Activated CD8-positive, alpha-beta memory T cell treated with anti-CD3 and anti-CD28 coated beads for 48 hours (primary cell): ENCODE measurements around the gene RBBP4.
"Not testable (repeated sequence)": the region's sequence is repeated elsewhere in the genome, so short reads cannot be mapped to it uniquely, and the experiment has no call there.

ENCODE experiments used
- DNase-seq, 3 experiments: peaks; one replicate each; pipeline ENCODE4 v3.0.0-alpha.2; 2020; ENCODE audit warnings: low read depth in 2 of 3, low spot score in 2 of 3

The RBBP4 gene

DNA sequence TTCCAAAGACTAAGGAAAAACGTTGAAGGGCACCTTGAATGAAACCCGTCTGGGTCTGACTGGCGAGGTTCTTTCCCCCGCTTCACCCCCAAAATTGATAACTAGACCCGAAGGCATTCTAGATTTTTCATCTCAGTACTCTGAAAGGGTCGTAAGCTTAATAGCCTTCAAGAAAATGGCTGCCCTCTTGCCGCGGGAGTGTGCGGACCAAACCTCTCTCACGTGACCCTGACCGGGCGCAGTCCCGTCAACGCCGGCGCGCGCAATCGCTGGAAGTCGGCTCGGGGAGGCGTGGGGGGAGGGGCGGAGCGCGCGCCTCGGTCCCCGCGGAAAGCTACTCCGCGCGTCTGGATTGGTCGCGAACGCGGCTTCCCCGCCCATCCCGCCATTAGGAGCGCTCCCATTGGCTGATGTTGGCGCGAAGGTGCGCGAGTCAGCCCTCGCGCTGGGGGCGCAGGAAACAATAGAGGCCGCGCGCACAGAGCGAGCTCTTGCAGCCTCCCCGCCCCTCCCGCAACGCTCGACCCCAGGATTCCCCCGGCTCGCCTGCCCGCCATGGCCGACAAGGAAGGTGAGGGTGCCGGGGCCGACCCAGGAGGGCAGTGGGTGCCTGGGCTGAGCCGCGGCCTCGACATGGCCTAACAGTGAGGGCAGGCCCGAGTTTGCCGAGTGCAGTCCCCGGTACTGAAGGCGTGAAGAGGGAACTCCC is at the start of gene RBBP4:
Gene RBBP4, plus strand, starts transcription at position 457 of the 709 bp plus-strand sequence. Its CDS starts 99 bp downstream, at position 556.
- DNase-seq: peak; percentile 97 to 99 (median 97)

DNA sequence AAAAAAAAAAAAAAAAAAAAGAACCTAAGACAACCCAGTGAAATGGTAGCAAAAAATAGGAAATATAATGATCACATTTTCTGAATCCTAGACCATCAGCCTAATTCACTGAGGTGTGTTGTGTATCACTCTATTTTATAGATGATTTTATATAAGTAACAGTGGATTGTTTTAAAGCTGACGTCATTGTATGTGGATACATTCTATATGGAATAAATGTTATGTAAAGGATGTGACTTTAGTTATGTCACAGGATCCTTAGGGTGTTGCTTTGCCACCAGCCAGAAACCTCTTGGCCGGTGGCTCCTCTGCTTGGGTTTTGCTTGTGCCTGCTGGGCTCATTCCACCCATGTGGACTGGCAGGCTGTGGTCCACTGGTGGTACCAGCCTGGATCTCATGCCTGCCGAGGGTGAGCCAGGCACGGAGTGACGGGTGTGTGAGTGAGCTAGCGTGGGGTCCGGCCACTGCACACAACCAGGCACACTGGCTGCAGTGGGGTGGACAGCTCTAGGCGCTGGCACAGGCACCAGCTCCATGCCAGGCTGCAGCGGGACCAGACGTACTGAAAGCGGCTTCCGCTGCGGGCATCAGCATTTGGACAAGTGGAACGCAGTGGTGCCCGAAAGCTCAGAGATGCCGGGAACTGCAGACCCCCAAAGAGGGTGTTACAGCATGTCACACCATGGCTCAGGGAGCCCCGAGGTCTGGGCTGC is 45.1 kb upstream of the RBBP4 start:
- DNase-seq: no peak

GRCh38 chr1:32606565-32607371 is 44.2 kb upstream of the RBBP4 start:
- no peak for DNase-seq

DNA sequence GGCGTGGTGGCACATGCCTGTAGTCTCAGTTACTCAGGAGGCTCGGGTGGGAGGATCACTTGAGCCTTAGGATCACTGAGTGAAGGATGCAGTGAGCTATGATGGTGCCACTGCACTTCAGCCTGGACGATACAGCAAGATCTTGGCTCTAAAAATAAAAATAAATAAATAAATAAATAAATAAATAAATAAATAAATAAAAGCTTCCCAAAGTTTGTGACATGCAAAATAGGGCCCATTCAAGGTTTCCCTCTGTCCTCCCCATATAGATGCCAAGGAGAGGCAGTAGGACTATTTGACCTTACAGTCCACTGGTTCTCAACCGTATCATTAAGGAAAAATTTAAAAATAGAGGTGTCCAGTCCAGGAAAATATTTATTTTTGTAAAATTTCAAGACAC is 41.8 kb upstream of the RBBP4 start:
- no peak for DNase-seq

DNA sequence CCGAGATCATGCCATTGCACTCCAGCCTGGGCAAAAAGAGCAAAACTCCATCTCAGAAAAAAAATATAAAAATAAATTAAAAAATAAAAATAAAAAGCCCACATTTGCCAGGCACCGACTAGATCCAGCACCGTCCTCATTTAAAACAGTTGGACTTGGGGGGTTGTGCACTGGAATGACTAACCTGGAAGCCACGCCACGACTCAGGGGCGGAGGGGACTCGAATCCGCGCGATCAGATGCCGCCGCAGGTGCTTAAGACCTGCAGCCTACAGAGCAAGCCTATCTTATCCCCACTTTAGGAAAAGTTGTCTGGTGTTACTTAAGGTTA is 39.2 kb upstream of the RBBP4 start:
- no peak for DNase-seq

GRCh38 chr1:32612189-32612881 is 38.7 kb upstream of the RBBP4 start:
- peak in 2 of 3 experiments; percentile 30 to 33 for DNase-seq

DNA sequence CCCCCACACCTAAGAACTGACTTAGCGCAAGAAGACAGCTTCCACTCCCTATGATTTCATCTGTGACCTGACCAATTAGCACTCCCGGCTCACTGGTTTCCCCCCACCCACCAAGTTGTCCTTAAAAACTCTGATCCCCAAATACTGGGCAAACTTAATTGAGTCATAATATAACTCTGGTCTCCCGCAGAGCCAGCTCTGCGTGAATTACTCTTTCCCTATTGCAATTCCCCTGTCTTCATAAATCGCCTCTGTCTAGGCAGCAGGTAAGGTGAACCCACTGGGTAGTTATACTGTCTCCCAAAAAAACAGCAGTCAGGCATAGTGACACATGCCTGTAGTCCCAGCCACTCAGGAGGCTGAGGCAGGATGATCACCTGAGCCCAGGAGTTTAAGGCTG is 37.5 kb upstream of the RBBP4 start:
- no peak for DNase-seq

- DNase-seq: no peak
Measured at GRCh38 chr1:32618673-32619221, 32.3 kb upstream of the RBBP4 start.

DNA sequence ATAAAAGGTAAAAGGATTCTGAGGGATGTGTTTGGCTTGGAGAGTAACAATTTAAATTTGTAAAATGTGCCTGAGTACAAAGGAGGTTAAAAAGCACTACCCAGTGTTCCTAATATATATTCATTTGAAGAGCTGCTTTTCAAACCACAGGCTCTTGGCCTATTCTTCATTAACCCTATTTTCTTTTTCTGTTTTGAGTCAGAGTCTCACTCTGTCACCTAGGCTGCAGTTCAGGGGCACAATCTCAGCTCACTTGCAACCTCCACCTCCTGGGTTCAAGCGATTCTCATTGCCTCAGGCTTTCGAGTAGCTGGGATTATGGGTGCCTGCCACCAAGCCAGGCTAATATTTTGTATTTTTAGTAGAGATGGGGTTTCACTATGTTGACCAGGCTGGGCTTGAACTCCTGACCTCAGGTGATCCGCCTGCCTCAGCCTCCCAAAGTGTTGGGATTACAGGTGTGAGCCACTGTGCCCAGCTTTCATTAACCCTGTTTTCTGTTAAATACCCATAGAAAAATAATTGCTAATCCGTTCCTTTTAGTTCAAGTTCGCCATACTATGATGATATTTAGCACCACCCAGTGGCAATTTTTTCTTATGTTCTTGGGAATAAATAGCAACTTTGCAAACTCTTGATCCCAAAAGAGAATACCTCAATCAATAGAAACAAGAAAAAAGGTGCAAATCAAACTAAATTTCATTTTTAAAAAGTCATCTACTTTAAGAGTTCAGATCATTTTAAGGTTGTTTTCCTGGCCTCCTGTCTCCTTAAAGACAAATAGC is 31.1 kb upstream of the RBBP4 start:
- no peak for DNase-seq

DNA sequence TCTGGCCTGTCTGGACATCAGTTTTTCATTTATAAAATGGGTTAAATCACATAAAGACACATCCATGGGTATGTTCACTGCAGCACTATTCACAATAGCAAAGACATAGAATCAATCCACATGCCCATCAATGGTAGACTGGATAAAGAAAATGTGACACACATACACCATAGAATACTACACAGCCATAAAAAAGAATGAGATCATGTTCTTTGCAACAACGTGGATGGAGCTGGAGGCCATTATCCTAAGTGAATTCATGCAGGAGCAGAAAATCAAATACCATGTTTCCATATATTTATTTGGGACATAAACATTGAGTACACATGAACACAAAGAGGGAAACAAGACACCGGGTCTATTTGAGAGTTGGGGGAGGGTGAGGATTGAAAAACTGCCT is 28.8 kb upstream of the RBBP4 start:
- DNase-seq: no peak

GRCh38 chr1:32622806-32623681 is 28.0 kb upstream of the RBBP4 start:
- no peak for DNase-seq

GRCh38 chr1:32623775-32624174 is 27.2 kb upstream of the RBBP4 start:
- DNase-seq: no peak

GRCh38 chr1:32626176-32626575 is 24.8 kb upstream of the RBBP4 start:
- DNase-seq: no peak

- DNase-seq: no peak
Measured at GRCh38 chr1:32627596-32628162, 23.3 kb upstream of the RBBP4 start.

GRCh38 chr1:32630173-32630572 is 20.8 kb upstream of the RBBP4 start:
- DNase-seq: not testable (repeated sequence)

DNA sequence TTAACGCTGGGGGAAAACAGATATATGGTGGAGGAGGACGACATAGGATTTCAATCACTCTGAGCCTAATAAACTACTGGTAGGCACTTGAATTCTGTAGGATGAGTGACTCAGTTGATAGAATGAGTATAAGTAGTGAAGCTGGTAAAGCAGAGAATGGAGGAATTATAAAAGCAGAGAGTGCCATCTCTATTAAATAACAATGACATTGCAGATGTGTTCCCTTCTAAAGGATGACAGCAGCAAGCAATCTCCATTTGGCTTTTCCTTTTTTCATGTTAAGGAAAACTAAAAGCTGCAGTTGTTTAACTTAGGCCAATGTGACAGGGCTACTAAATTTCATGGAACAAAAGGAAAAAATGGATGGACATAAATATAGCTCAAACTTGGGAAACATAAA is 18.2 kb upstream of the RBBP4 start:
- no peak for DNase-seq

GRCh38 chr1:32635508-32636277 is 15.3 kb upstream of the RBBP4 start:
- no peak for DNase-seq

DNA sequence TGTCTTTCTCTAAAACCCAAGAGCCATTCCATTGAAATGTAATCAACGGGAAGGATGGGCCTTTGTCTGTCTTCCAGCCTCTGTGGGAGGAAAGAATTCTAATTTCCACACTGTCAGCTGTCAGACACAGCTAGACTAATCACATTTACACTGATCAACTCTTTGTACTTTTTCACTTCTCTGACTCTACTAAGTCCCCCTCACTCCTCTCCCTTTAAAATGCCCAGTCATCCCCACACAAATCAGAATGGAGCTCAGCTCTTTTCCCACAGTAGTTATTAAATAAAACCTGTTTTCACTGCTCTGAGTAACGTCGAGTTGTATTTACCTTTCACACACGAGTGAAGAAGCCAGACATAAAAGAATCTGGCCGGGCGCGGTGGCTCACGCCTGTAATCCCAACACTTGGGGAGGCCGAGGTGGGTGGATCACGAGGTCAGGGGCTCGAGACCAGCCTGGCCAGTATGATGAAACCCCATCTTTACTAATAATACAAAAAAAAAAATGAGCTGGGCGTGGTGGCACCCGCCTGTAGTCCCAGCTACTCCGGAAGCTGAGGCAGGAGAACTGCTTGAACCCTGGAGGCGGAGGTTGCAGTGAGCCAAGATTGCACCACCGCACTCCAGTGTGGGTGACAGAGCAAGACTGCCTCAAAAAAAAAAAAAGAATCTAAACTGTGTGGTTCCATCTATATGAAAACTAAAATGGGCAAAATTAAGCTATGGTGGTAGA is 13.9 kb upstream of the RBBP4 start:
- no peak for DNase-seq
